GM19324 (cell line): ENCODE data around the gene POLR1B.

Experiments
- ATAC-seq: cut with Tn5 transposase; IDR thresholded peaks from one replicate; pipeline ENCODE4 v1.9.1; 2021; ENCODE audit warnings: mild to moderate bottlenecking, moderate library complexity; ENCODE audit not compliant: unreplicated experiment, low FRiP score

Gene POLR1B

DNA sequence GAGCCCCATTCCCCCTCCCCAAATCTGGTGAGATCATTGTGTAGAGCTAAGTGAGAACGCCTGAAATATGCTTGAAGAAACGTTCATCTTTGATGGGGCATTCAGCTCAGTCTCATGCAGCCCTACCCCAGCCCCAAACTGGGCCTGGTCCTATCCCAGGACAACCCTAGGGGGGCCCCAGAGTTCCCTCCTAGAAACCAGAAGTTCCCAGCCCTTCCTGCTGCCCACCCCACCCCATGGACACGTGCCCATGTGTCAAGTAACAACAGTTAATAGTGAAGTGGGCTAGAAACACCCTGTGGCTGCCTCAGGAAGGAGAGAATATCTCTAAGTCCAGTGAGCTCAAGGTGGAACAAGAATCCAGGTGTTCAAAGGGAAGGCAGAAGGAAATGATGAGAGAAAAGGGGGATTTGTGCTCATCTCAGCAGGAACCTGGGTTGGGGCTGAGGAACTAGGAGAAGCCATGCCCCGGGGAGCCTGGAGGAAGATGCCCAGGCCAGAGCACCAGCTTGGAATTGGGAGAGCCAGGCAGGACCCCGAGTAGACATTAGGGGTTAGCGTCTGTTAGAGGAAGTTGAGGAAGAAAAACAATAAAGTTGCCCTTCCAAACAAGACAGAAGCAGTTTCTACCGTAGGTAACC lies 83.3 kb downstream of the POLR1B start:
- no peak for ATAC-seq

DNA sequence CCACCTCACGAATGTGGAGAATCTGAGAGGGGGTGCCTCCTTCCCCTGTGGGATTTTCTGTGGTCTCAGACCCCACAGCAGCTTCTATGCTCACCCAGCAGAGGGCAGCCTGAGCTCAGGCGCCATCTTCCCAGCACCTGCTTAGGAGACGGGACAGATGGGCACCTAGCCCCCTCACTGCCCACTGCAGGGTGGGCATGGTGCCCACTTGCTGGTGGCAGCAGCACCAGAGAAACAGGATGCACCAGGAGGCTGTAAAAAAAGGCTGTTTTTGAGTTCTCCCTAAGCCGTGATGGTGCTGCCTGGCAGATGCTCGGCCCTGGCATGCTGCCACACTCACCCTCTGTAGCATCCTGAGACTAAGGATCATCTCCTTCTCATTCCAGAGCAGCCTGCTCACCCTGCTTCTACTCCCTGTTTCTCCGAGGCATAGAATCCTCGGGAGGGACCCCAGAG lies 84.4 kb downstream of the POLR1B start:
- no peak for ATAC-seq
